HepG2 (cell line): ENCODE data around the gene EPN2. TPM values are rescaled to one million over a fixed set of nuclear protein-coding genes. Genes with fewer than 3 reads are reported as not detected.
A peak's percentile ranks its signal among the peaks of the same experiment; 100 is the strongest.

Experiments used
- CBX1 ChIP-seq: IDR thresholded peaks from one replicate; pipeline ENCODE4 v1.6.1; 2016; ENCODE audit warnings: antibody characterized with exemption, low read depth
- CREM ChIP-seq, 2 experiments: sonication (generic) in 1 of 2; formaldehyde crosslinking in 1 of 2; IDR thresholded peaks; 2 replicates each; pipeline versions ENCODE4 v1.4.0 to v1.6.1; 2016 to 2020; ENCODE audit warnings: antibody characterized with exemption in 1 of 2, mild to moderate bottlenecking in 1 of 2, missing genetic modification reagents in 1 of 2
- GABPA ChIP-seq, 2 experiments: IDR thresholded peaks; 2 replicates each; pipeline ENCODE4 v1.6.1; 2011 to 2016; ENCODE audit warnings: low read depth in 2 of 2, low read length in 1 of 2, missing biosample characterization in 1 of 2, missing genetic modification characterization in 1 of 2
- GLI4 ChIP-seq: sonication (generic); formaldehyde crosslinking; IDR thresholded peaks from 2 replicates; pipeline ENCODE4 v1.5.1; 2020; ENCODE audit warnings: missing genetic modification reagents, mild to moderate bottlenecking, moderate library complexity, borderline replicate concordance
- KAT7 ChIP-seq: IDR thresholded peaks from 2 replicates; pipeline ENCODE4 v1.6.1; 2018; ENCODE audit warnings: borderline replicate concordance, missing compliant biosample characterization
- KDM1A ChIP-seq: IDR thresholded peaks from 2 replicates; pipeline ENCODE4 v1.6.1; 2016; ENCODE audit warnings: missing compliant biosample characterization
- MAF1 ChIP-seq: sonication (generic); formaldehyde crosslinking; IDR thresholded peaks from 2 replicates; pipeline ENCODE4 v1.5.0; 2020; ENCODE audit warnings: missing genetic modification reagents, borderline replicate concordance
- MATR3 ChIP-seq: sonication (generic); formaldehyde crosslinking; IDR thresholded peaks from 2 replicates; pipeline ENCODE4 v1.4.0; 2020; ENCODE audit warnings: missing genetic modification reagents
- RBFOX2 ChIP-seq: fragments of 200-400 bp; formaldehyde crosslinking; IDR thresholded peaks from 2 replicates; pipeline ENCODE4 v1.6.1; 2017; ENCODE audit warnings: low read depth, mild to moderate bottlenecking, low read length
- SMC3 ChIP-seq: IDR thresholded peaks from 2 replicates; pipeline ENCODE4 v1.6.1; 2011; ENCODE audit warnings: low read length, improper control_type of control experiment
- ZNF10 ChIP-seq: sonication (generic); formaldehyde crosslinking; IDR thresholded peaks from 2 replicates; pipeline ENCODE4 v1.4.0; 2020; ENCODE audit warnings: mild to moderate bottlenecking, low read depth, missing genetic modification reagents, borderline replicate concordance
- ZNF350 ChIP-seq: sonication (generic); formaldehyde crosslinking; IDR thresholded peaks from 2 replicates; pipeline ENCODE4 v1.4.0; 2020; ENCODE audit warnings: mild to moderate bottlenecking, low read depth, missing genetic modification reagents, borderline replicate concordance
- ZNF367 ChIP-seq: sonication (generic); formaldehyde crosslinking; IDR thresholded peaks from 2 replicates; pipeline ENCODE4 v1.4.0; 2020; ENCODE audit warnings: missing genetic modification reagents, borderline replicate concordance
- ZNF382 ChIP-seq: sonication (generic); formaldehyde crosslinking; IDR thresholded peaks from 2 replicates; pipeline ENCODE4 v1.5.0; 2020; ENCODE audit warnings: missing genetic modification reagents, mild to moderate bottlenecking, borderline replicate concordance
- ZNF460 ChIP-seq: sonication (generic); formaldehyde crosslinking; IDR thresholded peaks from 2 replicates; pipeline ENCODE4 v1.5.1; 2020; ENCODE audit warnings: missing genetic modification reagents, mild to moderate bottlenecking, borderline replicate concordance
- ZNF501 ChIP-seq: sonication (generic); formaldehyde crosslinking; IDR thresholded peaks from 2 replicates; pipeline ENCODE4 v1.5.1; 2020; ENCODE audit warnings: mild to moderate bottlenecking, moderate library complexity, missing genetic modification reagents
- ZNF530 ChIP-seq: sonication (generic); formaldehyde crosslinking; IDR thresholded peaks from 2 replicates; pipeline ENCODE4 v1.5.0; 2020; ENCODE audit warnings: low read depth, mild to moderate bottlenecking, missing genetic modification reagents
- ZZZ3 ChIP-seq: sonication (generic); formaldehyde crosslinking; IDR thresholded peaks from 2 replicates; pipeline ENCODE4 v1.4.0; 2020; ENCODE audit warnings: missing genetic modification reagents, mild to moderate bottlenecking, borderline replicate concordance
- polyA plus RNA-seq, 8 experiments: library from polyadenylated mRNA; depleted of rRNA in 3 of 8; stranded (reverse) in 7 of 8; unstranded in 1 of 8; fragments of >200 nt; fragmentation: Illumina TruSeq in 4 of 8; extraction: Trizol in 4 of 8; gene quantifications; 2 replicates each; pipeline versions ENCODE4 v1.2.1 to v1.2.3, GENCODE V29; 2011 to 2016; ENCODE audit warnings: low read depth in 4 of 8, missing spikeins in 1 of 8, mixed read lengths in 1 of 8; ENCODE audit not compliant: insufficient read depth in 1 of 8
- total RNA-seq, 5 experiments: library from RNA; depleted of rRNA; stranded (reverse); fragments of >200 nt; fragmentation: Illumina TruSeq; extraction: Trizol; gene quantifications; 2 replicates each; pipeline ENCODE4 v1.2.3, GENCODE V29; 2016; ENCODE audit warnings: low read depth in 1 of 5
- TF ChIP-seq, protein P1 (sequence below): sonication (generic); formaldehyde crosslinking; IDR thresholded peaks from 2 replicates; pipeline ENCODE4 v1.8.0; 2022; ENCODE audit warnings: missing genetic modification reagents, low read depth, mild to moderate bottlenecking, borderline replicate concordance
- TF ChIP-seq, protein P2 (sequence below): sonication (generic); formaldehyde crosslinking; IDR thresholded peaks from 2 replicates; pipeline ENCODE4 v1.5.0; 2020; ENCODE audit warnings: missing genetic modification reagents
- TF ChIP-seq, protein P3 (sequence below): sonication (generic); formaldehyde crosslinking; IDR thresholded peaks from 2 replicates; pipeline ENCODE4 v1.4.0; 2020; ENCODE audit warnings: missing genetic modification reagents
- TF ChIP-seq, protein P4 (sequence below): sonication (generic); formaldehyde crosslinking; IDR thresholded peaks from 2 replicates; pipeline ENCODE4 v1.4.0; 2020; ENCODE audit warnings: mild to moderate bottlenecking, low read depth, missing genetic modification reagents

Gene EPN2
- total and polyA plus RNA-seq, 2 of the 13 experiments (the other 11 are each of a cell fraction or from before 2014, with no cell fraction given) = 7.8 to 19.2 TPM

DNA sequence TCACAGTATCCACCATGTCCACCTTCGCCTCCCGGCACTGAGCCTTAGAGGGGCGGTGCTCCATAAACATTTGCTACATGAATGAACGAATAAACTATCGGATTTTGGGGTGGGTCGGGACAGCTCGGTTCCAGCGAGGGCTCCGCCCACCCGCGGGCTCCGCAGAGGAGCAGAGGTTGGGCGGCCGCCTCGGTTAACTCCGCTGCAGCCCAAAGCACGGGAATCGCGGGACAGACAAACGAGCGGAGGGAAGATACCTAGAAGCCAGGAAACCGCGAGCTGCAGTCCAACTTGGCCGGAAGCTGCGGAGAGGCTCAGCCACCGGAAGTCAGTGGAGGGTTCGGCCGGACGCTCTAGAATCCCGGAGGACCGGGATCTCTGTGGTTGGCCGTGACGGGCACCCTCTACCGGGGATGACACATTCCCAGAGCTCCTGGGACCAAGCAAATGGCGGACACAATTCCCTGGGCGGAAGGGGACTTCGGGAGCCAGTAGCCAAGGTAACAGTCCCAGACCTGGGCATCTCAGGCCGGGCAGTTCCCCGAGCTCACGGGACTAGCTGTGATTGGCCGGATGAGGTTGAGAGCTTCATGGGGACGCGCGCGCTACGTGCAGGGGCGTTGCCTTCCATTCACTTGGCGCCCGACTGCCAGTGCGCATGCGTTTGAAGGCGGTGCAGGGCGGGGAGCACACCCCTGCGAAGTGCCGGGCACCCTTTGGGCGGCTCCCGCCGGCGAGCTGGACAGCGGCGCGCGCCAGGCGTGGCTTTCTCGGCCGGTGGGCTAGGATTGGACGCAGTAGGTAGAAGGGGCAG is 140.6 kb downstream of the EPN2 start (continued):
- no peak for TF ChIP-seq ZNF382
- TF ChIP-seq, protein P1, sequence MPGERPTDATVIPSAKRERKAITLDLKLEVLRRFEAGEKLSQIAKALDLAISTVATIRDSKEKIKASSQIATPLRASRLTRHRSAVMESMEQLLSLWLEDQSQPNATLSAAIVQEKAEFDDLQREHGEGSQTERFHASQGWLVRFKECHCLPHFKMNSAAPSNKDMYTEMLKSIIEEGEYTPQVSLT (CRISPR knock-in tag) = no peak
- TF ChIP-seq ZNF367 (CRISPR knock-in tag) = no peak
- TF ChIP-seq ZNF501 = peak; percentile 92
- no peak; the same call in 1 of the 2 replicates for TF ChIP-seq ZZZ3 (CRISPR knock-in tag)
- no peak for TF ChIP-seq CBX1
- no peak for TF ChIP-seq MATR3 (CRISPR knock-in tag)
- peak; percentile 92 for TF ChIP-seq ZNF350
- TF ChIP-seq CREM (IDR thresholded peaks at IDR 0.05) = peak; percentile 79
- TF ChIP-seq CREM (CRISPR knock-in tag; IDR thresholded peaks at IDR 0.05) = no peak
- TF ChIP-seq, protein P2, sequence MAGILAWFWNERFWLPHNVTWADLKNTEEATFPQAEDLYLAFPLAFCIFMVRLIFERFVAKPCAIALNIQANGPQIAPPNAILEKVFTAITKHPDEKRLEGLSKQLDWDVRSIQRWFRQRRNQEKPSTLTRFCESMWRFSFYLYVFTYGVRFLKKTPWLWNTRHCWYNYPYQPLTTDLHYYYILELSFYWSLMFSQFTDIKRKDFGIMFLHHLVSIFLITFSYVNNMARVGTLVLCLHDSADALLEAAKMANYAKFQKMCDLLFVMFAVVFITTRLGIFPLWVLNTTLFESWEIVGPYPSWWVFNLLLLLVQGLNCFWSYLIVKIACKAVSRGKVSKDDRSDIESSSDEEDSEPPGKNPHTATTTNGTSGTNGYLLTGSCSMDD = no peak
- TF ChIP-seq ZNF460 (CRISPR knock-in tag) = no peak
- no peak for TF ChIP-seq ZNF10 (CRISPR knock-in tag)
- peak; percentile 95 for TF ChIP-seq GABPA (IDR thresholded peaks at IDR 0.05; ENCODE audit: low read depth, low read length)
- peak; percentile 98 for TF ChIP-seq GABPA (CRISPR knock-in tag; IDR thresholded peaks at IDR 0.05; ENCODE audit: low read depth)
- TF ChIP-seq GLI4 (CRISPR knock-in tag) = peak; percentile 62; the same call in 1 of the 2 replicates
- no peak for TF ChIP-seq KAT7 (CRISPR knock-in tag)
- TF ChIP-seq ZNF530 (CRISPR knock-in tag) = no peak
- TF ChIP-seq MAF1 (CRISPR knock-in tag) = 0 out of 2 replicates have a peak, but pooled peaks have one; percentile 30
- 0 out of 2 replicates have a peak, but pooled peaks have one; percentile 47 for TF ChIP-seq KDM1A (CRISPR knock-in tag)
- TF ChIP-seq, protein P3, sequence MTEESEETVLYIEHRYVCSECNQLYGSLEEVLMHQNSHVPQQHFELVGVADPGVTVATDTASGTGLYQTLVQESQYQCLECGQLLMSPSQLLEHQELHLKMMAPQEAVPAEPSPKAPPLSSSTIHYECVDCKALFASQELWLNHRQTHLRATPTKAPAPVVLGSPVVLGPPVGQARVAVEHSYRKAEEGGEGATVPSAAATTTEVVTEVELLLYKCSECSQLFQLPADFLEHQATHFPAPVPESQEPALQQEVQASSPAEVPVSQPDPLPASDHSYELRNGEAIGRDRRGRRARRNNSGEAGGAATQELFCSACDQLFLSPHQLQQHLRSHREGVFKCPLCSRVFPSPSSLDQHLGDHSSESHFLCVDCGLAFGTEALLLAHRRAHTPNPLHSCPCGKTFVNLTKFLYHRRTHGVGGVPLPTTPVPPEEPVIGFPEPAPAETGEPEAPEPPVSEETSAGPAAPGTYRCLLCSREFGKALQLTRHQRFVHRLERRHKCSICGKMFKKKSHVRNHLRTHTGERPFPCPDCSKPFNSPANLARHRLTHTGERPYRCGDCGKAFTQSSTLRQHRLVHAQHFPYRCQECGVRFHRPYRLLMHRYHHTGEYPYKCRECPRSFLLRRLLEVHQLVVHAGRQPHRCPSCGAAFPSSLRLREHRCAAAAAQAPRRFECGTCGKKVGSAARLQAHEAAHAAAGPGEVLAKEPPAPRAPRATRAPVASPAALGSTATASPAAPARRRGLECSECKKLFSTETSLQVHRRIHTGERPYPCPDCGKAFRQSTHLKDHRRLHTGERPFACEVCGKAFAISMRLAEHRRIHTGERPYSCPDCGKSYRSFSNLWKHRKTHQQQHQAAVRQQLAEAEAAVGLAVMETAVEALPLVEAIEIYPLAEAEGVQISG = peak; percentile 100
- TF ChIP-seq SMC3 = no peak
- TF ChIP-seq, protein P4, sequence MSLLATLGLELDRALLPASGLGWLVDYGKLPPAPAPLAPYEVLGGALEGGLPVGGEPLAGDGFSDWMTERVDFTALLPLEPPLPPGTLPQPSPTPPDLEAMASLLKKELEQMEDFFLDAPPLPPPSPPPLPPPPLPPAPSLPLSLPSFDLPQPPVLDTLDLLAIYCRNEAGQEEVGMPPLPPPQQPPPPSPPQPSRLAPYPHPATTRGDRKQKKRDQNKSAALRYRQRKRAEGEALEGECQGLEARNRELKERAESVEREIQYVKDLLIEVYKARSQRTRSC = peak; percentile 31; the same call in 1 of the 2 replicates
- peak; percentile 82 for TF ChIP-seq RBFOX2
